NCI-H2227 treated with DMSO at 0.1 percent for 48 hours (cell line): Measurements from ENCODE around the gene ARHGAP25.

Experiments
- DNase-seq: peaks from one replicate; lab custom pipeline; 2025; lab: John Stamatoyannopoulos, UW

ARHGAP25 gene

DNA sequence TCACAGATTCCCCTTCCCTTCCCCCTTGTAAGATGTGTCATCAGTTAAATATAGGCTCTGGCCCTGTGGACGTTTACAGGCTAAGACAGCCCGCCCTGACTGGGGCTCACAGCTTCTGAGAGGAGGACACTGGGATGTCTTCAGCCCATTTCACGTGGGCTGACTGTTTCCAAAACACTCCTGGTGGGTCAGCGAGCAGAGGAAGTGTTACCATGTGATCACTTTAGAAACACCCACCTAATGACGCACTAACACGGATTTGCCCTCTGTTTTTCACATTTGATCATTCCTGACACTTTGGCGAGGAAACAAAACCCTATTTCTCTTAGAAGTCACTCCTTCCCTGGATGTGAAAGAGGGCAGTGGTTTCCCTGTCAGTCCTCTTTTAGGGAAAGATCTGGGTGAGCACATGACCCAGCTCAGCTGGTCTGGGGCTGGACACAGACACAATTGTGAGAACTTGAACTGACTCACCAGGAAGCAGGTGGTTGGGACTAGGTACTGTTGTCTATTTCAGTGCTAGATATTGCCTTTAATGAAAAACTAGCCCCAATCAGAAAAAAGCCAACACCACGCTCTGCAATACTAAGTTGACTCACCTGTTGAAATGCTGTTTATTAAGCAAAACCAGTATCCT, 97.7 kb downstream of the ARHGAP25 start:
- no peak for DNase-seq

GRCh38 chr2:68833162-68833561, 98.6 kb downstream of the ARHGAP25 start:
- no peak for DNase-seq

- no peak for DNase-seq
Measured at GRCh38 chr2:68834737-68835376, 100.2 kb downstream of the ARHGAP25 start.

DNA sequence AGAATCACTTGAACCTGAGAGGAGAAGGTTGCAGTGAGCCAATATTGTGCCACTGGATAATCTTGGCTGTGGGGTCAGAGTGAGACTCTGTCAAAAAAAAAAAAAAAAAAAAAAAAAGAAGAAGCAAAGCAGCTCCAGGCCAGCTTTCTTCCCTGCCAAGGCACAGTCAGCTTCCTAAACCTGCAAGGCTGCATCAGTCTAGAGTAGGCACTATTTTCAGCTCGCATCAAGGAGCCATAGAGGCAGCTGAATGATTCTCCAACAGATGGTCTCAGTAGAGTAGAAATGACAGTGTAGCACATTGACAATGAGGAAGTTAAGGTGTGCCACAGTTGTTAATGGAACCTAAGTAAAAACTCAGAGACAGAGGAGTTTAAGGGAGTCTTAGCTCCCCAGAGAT, 101.0 kb downstream of the ARHGAP25 start:
- DNase-seq: no peak

DNA sequence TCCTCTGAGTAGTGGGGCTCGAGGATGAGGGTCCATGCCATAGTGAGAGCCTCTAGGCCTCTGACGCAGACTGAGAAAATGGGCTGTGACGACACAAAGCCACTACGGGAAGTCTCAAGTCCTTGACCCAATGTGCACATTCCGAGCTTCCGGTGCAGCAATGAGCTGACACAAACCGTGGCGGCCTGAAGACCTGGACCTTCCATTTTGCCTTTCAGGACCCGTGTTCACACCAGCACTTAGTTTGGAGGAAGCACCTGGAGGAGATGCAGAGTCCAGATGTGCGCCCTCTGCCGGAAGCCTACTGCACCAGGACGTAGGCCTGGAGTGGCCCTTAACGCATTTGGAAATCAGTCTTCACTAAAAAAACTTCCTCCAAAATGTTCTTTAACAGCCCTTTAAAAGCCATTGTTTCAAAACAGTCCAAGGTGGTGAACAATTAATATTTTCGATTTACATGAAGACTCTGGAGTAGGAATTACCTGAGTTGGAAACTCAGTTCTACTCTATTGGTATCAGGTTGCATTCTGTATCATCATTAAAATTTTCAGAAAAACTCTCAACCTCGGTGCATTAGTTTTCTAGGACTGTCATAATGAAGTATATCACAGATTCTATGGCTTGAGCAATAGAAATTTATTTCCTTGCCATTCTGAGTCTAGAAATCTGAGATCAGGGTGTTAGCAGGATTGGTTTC, 102.7 kb downstream of the ARHGAP25 start:
- no peak for DNase-seq

- no peak for DNase-seq
Measured at GRCh38 chr2:68837861-68838341, 103.3 kb downstream of the ARHGAP25 start.

GRCh38 chr2:68838641-68839040, 104.0 kb downstream of the ARHGAP25 start:
- no peak for DNase-seq

- DNase-seq: no peak
Measured at GRCh38 chr2:68839260-68839833, 104.7 kb downstream of the ARHGAP25 start.

DNA sequence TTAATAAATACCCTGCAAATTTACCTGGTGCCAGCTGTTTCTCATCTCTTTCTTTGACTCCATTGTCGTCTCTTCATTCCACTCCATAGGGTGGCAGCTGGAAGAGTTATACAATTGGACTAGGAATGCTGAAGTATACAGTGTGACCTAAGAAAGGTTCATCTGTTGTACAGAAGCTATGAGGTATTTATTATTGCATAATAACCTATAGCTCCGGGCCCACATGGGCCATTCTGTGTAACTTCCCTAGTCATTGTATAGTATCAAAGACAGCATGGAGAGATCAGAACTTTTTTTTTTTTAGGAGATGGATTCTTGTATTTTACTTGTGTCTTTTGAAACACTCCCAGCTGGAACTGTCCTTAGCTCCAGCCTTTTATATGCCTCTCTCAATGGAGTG, 110.4 kb downstream of the ARHGAP25 start:
- DNase-seq: no peak

- DNase-seq: no peak
Measured at GRCh38 chr2:68846091-68846490, 111.5 kb downstream of the ARHGAP25 start.

GRCh38 chr2:68847751-68848150, 113.1 kb downstream of the ARHGAP25 start:
- DNase-seq: no peak

DNA sequence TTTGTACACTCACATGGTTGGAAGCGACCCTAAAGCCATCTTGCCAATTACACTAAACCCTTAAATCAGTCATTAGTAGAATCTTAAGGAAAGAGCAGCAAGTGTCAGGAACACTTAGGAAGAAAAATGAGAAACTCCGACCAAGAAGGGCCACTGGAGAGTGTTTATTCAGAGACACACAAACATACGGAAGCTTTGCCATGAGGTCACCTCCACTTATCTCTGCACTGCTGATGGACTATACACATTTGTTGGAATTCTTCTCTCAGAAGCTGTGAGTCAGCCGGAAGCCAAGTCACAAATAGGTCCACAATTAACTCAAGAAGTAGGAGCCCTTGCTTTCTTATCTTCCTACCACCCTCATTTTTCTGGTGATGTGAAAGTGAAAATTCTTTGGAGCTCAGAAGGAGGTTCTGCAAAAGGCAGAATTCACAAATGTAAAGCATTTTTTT, 115.0 kb downstream of the ARHGAP25 start:
- no peak for DNase-seq

DNA sequence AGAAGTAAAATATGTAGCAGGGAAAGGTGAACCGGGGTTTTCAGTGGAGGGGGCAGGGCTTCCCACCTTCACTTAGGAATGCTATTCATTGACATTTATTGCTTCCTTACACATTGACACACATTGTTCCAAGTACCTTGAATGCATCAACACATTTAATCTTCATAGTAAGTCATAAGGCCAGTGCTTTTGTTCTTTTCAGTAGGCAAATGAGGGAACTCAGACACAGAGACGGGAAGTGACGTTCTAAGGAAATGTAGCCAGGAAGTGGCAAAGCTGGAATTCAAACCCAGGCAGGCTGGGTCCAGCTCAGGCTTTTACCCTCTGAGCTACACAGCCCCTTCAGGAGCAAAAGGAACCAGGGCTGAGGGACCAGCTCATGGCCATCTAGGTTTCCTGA, 115.9 kb downstream of the ARHGAP25 start:
- no peak for DNase-seq

DNA sequence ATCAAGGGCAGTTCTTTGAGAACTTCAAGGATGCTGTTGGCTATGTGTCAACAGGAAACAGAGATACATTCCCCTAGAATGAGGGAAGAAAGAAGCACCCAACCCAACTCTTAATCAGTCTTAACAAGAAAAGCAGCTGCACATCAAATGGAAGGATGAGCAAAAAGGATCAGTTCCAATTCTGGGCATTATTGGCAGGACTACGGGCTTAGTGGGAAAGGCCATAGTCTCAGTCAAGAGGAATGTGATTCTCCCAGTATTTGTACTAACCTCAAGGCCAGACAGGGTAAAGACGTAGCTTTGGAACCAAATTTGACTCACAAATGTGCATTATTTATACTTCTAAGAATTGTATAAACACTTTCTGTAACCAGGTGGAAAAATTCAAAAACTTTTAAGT, 118.4 kb downstream of the ARHGAP25 start:
- DNase-seq: no peak

DNA sequence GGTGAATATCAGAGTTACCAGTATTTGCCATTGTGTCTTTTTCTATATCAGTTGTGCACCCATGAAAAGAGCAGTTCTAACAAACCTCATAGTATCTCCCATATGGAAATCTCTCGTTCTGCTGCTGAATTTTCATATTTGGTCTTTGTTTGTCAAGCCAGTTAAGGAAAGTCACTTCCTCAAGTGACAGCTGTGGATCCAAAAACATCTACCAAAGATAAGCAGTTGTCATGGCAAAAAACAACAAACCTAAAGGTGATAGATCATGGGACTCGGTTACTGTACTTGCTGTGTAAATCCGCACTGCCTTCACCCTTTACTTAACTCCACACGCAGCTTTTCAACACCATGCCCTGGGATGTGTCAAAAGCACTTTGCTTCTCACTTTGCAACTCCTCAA, 119.3 kb downstream of the ARHGAP25 start:
- no peak for DNase-seq

DNA sequence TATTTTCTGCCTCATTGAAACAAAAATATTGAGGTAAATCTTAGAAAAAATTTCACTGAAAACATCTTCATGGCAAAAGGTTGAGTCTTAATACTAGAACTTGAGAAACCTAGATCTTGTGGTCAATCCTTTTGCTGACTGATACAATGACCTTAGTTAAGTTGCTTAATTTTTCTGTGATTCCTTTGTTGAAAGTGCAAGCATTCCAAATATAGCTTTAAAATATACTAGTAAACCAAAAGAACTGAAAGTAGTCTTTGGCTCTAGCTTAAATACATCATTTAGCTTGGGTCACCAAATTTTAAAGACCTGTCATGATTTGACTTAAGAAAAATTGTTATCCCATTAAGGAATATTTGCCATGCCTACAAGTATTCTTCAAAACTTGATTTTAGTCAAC, 119.9 kb downstream of the ARHGAP25 start:
- no peak for DNase-seq

- DNase-seq: no peak
Measured at GRCh38 chr2:68855550-68855949, 120.9 kb downstream of the ARHGAP25 start.

GRCh38 chr2:68857202-68857845, 122.7 kb downstream of the ARHGAP25 start:
- no peak for DNase-seq

GRCh38 chr2:68857855-68858456, 123.3 kb downstream of the ARHGAP25 start:
- no peak for DNase-seq

DNA sequence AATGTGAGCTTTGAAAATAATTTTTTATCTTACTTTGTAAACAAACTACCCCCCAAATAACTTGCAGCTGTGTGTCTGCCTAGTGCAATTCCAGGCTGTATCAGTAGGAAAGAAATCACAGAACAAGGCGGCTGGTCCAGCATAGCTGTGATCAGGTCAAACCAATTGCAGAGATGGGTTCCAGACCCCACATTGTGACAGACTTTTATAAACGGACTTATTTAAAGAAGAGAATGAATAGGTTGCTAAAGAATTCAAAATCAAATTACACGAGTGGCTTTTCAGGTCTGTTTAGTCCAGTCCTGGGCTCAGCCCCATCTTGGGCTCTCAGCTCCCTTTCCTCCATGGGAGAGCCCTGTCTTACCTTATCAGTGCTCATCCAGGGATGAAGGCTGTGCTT, 125.5 kb downstream of the ARHGAP25 start:
- DNase-seq: no peak

GRCh38 chr2:68861330-68861729, 126.7 kb downstream of the ARHGAP25 start:
- DNase-seq: no peak

DNA sequence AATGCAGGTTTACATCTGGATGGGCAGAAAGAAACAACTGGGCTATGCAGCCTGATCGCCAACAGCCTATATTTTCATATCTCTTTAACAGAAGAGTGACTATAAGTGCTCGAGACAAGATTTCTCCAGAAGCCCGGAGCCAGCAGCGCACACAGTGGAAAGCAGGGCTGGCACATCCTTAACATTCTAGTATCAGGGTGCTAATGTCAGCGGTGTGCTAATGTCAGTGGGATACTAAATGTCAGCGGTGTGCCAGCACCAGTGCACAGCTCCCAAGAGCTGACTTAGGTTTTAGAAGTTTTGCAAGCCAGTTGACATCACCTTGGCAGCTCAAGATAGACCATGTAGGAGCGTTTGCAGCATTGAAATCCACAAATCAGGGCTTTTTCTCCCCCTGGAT, 128.3 kb downstream of the ARHGAP25 start:
- no peak for DNase-seq
